Activated CD4-positive, alpha-beta T cell treated with anti-CD3 and anti-CD28 coated beads, Interleukin-2, amount 10 ng/mL, durations not matched to agents 7 days and 5 days (primary cell): ENCODE measurements around the gene COMMD6. TPM values are rescaled to one million over a fixed set of nuclear protein-coding genes. Genes with fewer than 3 reads are reported as not detected.

Source experiments
- CTCF ChIA-PET: fragments of 350-600 bp; sonication (Branson Sonifier 250); formaldehyde crosslinking; loops from one replicate; lab custom pipeline; 2021; ENCODE audit warnings: antibody characterized with exemption; lab: Charles Lee
- POLR2A ChIA-PET: fragments of 350-600 bp; sonication (Branson Sonifier 250); formaldehyde crosslinking; loops from one replicate; lab custom pipeline; 2021; ENCODE audit warnings: antibody characterized with exemption; lab: Charles Lee
- DNase-seq: peaks from one replicate; pipeline ENCODE4 v3.0.0-alpha.2; 2020
- H3K27ac Mint-ChIP-seq: one replicate; pipeline ENCODE4 v1.8.0; 2021; ENCODE audit warnings: mild to moderate bottlenecking, moderate library complexity, mixed read lengths
- H3K27me3 Mint-ChIP-seq: one replicate; pipeline ENCODE4 v1.8.0; 2021; ENCODE audit warnings: mixed read lengths
- H3K36me3 Mint-ChIP-seq: one replicate; pipeline ENCODE4 v1.8.0; 2021; ENCODE audit warnings: low read depth, mixed read lengths
- H3K4me1 Mint-ChIP-seq: one replicate; pipeline ENCODE4 v1.8.0; 2021; ENCODE audit warnings: mixed read lengths
- H3K4me3 Mint-ChIP-seq: one replicate; pipeline ENCODE4 v1.8.0; 2021; ENCODE audit warnings: mild to moderate bottlenecking, moderate library complexity, mixed read lengths
- H3K9me3 Mint-ChIP-seq: one replicate; pipeline ENCODE4 v1.8.0; 2021; ENCODE audit warnings: mixed read lengths
- total RNA-seq, 2 experiments: library from RNA; stranded (reverse); gene quantifications; one replicate each; pipeline ENCODE4 v1.2.3, GENCODE V29; 2021

Gene COMMD6
- total RNA-seq, 2 experiments from 2014 or later, result 135 TPM

GRCh38 chr13:75491376-75491775 lies 46.3 kb downstream of the COMMD6 start:
- Mint-ChIP-seq H3K4me3 (no peak overlapping the region), H3K4me1 (peaks cover 11% of the 10 kb centered on the region), H3K27me3 (peaks cover 31% of the 10 kb centered on the region), H3K27ac (no peak overlapping the region), H3K36me3 (no peaks in the 10 kb centered on the region), H3K9me3 (no peaks in the 10 kb centered on the region)
- CTCF ChIA-PET, result interaction anchor here (1.8 kb wide), 1 partner anchor 9 kb away, joined by 7 read pairs; the partner anchor contains the start of gene TBC1D4
- DNase-seq, result no peak
- POLR2A ChIA-PET, result no interaction called here

DNA sequence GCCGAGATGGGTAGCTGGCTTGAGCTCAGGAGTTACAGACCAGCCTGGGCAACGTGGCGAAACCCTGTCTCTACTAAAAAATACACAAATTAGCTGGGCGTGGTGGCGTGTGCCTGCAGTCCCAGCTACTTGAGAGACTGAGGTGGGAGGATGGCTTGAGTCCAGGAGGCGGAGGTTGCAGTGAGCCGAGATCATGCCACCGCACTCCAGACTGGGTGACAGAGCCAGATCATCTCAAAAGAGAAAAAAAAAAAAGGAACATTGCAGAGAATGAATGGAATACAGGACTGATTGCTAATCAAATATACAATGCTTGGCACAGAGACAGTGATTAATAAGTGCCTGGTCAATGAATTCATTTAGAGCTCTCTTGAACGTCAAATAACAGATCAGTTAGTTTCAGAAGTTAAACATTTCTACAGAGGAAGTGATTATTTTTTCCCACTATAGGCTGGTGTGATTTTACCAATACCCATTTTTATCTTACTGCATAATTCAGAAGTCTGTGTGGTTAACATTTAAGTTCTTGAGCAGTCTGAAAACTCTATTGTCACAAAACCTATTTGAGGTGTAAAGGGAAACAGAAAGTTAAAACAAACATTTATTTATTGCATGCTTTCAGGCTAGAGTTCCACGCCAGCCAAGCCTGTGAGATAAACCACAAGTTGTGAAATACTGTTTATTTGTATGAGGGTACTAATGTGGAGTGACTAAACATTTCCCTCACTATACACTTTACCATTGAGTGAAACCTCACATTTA lies 48.0 kb downstream of the COMMD6 start:
- ChIA-PET POLR2A (no interaction called here), CTCF (interaction anchor here (0.6 kb wide), 1 partner anchor 1769 kb away, joined by 3 read pairs; no protein-coding TSS in a partner anchor)
- DNase-seq, result no peak
- H3K4me1 Mint-ChIP-seq, result peaks cover 12% of the 10 kb centered on the region
- no peak overlapping the region for H3K27ac Mint-ChIP-seq
- H3K36me3 Mint-ChIP-seq, result no peaks in the 10 kb centered on the region
- H3K4me3 Mint-ChIP-seq, result no peak overlapping the region
- peaks cover 47% of the 10 kb centered on the region for H3K27me3 Mint-ChIP-seq
- H3K9me3 Mint-ChIP-seq, result no peaks in the 10 kb centered on the region

DNA sequence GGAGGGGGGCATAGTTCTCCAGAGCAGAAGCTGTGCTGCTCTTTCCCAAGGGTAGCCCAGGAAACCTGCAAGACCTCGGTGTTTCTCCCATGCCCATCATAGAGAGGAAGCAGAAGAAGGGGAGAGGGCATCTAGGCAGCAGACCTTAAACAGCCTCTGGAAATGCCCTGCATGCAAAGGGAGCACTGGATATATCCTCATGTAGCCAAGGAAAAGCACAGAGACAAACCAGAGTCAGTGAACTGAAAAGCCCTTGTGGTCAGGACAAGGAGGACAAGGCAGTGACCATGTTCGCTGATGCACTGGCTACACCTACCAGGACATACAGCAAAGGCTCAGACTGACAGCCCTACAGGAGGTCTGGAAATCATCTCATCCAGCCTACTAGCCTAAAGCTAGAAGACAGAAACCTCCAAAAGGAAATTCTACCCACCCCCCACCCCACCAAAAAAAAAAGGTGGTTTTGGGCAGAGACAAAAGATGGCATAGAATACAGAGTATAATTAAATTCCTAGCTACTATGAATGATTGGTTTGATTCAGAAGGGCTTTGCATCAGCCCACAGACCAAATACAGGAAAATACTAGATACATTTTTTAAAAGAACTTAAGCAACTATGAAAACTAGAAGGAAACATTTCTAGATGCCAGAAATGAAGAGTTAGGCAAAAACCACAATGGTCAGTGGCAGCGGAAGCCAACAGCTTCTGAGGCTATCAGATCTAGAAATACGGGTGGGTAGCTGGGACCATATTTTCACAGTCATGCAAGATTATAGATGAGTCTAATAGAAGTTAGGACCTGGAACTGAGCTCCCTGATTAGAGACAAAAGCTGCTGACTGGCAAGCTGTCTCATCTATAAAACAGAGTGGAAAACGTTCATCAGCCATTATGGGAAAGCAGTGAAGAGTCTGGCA lies 51.2 kb downstream of the COMMD6 start:
- no peak for DNase-seq
- H3K27ac Mint-ChIP-seq, result no peak overlapping the region
- ChIA-PET POLR2A (no interaction called here), CTCF (interaction anchor here (0.9 to 1.7 kb wide), 2 partner anchors 12 to 17 kb away, joined by 3 to 4 read pairs; no protein-coding TSS in a partner anchor)
- H3K9me3 Mint-ChIP-seq, result no peaks in the 10 kb centered on the region
- H3K27me3 Mint-ChIP-seq, result peaks cover 51% of the 10 kb centered on the region
- no peak overlapping the region for H3K4me3 Mint-ChIP-seq
- H3K4me1 Mint-ChIP-seq, result peaks cover 18% of the 10 kb centered on the region
- no peaks in the 10 kb centered on the region for H3K36me3 Mint-ChIP-seq

GRCh38 chr13:75485286-75486062 lies 52.2 kb downstream of the COMMD6 start:
- Mint-ChIP-seq H3K9me3 (no peaks in the 10 kb centered on the region), H3K4me1 (peaks cover 26% of the 10 kb centered on the region), H3K36me3 (no peaks in the 10 kb centered on the region), H3K27ac (no peak overlapping the region), H3K27me3 (peaks cover 57% of the 10 kb centered on the region), H3K4me3 (no peak overlapping the region)
- DNase-seq, result no peak
- POLR2A ChIA-PET, result no interaction called here
- CTCF ChIA-PET, result interaction anchor here (0.6 to 0.9 kb wide), 2 partner anchors 9 to 390 kb away, joined by 3 read pairs; no protein-coding TSS in a partner anchor

DNA sequence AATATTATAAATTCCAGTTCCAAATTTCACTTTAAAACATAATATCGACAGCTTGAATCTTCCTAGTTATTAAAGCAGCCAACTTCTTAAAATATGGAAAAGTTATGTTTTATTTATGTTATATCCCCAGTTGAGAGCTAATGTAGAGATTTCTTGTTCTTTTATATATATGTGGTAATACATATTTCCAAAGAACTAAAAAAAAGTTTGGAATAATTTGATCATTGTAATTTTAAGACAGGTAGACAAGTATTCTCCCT lies 54.9 kb downstream of the COMMD6 start:
- peaks cover 19% of the 10 kb centered on the region for H3K4me1 Mint-ChIP-seq
- no peak overlapping the region for H3K27ac Mint-ChIP-seq
- no peaks in the 10 kb centered on the region for H3K36me3 Mint-ChIP-seq
- H3K9me3 Mint-ChIP-seq, result no peaks in the 10 kb centered on the region
- peak overlapping the region; percentile 86 for H3K4me3 Mint-ChIP-seq
- peaks cover 74% of the 10 kb centered on the region for H3K27me3 Mint-ChIP-seq
- ChIA-PET POLR2A (no interaction called here), CTCF (interaction anchor here (1.0 to 1.8 kb wide), 3 partner anchors 9 to 117 kb away, joined by 3 to 7 read pairs (median 3); no protein-coding TSS in a partner anchor)
- DNase-seq, result no peak

DNA sequence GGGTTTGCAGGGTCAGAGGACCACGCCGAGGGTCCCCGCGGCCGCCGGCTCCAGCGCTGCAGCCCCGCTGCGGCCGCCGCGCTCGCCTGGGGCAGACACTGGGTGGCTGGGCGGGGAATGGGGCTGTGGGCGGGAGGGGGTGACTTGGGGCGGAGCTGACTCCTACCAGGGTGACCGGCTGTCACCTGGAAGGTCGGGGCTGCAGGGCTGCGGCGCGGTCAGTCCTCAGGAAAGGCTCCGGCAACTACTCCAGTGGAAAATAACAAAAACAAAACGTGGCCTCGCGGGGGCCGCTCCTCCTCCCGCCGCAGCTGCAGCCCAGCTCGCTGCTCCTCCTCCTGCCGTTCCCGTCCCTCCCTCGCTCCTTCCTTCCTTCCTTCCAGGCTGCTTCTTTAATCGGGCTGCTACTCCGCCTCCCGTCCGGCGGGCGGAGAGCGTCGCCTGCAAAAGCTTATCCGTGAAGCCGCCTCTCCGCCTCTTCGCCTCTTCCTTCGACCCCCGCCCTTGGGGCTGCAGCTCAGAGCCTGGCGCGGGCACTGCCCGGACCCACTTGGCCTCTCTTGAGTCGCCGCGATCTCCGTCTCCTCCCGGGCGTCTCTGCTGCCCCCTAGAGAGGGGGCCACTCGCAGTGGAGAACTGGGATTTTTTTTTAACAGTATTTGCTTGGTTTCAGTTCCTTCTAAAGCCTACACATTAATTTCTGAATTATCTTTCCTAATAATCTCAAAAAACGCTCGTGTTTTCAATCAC lies 55.4 kb downstream of the COMMD6 start, which contains the start of gene TBC1D4:
TSS of gene TBC1D4 (minus strand) at position 100 of the 750 bp plus-strand sequence. CDS start 402 bp downstream, outside the sequence.
- H3K27me3 Mint-ChIP-seq, result peaks cover 72% of the 10 kb centered on the region
- H3K4me3 Mint-ChIP-seq, result peak within 1 kb of the TSS; percentile 86
- peak; percentile 60 for DNase-seq
- peak within 1 kb of the TSS; percentile 58 for H3K27ac Mint-ChIP-seq
- ChIA-PET POLR2A (no interaction called here), CTCF (interaction anchor here (0.7 to 1.8 kb wide), 4 partner anchors 10 to 169 kb away, joined by 3 to 7 read pairs (median 3); no protein-coding TSS in a partner anchor)
- no peaks in the 10 kb centered on the region for H3K36me3 Mint-ChIP-seq
- peaks cover 19% of the 10 kb centered on the region for H3K4me1 Mint-ChIP-seq
- no peaks in the 10 kb centered on the region for H3K9me3 Mint-ChIP-seq

DNA sequence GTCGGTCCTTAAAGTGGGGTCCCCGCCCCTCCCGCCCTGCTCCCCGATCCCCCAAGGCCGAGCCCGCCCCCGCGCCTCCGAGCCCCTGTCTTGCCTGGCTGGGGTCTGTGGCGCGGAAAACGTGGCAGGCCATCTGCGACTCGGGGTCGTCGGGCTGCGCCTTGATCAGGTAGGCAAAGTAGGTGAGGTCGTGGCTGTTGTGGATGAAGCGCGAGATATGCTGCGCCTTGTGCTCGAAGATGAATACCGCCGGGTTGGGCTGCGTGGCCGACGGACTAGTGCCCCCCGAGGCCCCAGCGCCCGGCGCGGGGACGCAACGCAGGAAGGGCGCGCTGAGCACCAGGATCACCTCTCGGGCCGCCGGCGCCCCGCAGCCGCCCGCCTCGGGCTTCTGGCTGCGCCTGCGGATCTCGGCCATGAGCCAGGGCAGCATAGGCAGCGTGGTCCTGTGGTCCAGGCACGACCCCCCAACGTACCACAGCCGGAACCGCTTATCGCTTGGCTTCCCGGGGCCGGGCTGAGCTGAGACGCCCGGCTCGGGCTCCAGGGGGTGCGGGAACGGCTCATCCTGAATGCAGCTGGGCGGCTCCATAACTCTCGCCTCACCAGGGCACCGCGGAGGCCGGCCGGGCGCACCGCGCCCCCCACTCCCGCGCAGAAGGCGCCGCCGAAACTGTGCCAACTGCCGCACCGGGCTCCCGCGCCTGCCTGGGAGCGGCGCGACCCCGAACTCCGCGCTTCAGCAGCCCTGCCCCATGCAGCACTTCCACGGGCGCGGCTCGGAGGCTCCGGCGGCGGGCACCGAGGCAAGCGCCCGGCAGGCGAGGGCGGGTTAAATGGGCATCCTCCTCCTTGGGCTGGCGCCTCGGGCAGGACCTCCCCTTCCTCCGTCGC lies 56.2 kb downstream of the COMMD6 start:
- Mint-ChIP-seq H3K36me3 (no peaks in the 10 kb centered on the region), H3K27me3 (peaks cover 73% of the 10 kb centered on the region), H3K4me3 (peak overlapping the region; percentile 74), H3K9me3 (no peaks in the 10 kb centered on the region), H3K27ac (no peak overlapping the region), H3K4me1 (peaks cover 16% of the 10 kb centered on the region)
- POLR2A ChIA-PET, result no interaction called here
- DNase-seq, result peak; percentile 10
- CTCF ChIA-PET, result interaction anchor here (1.0 to 1.8 kb wide), 3 partner anchors 9 to 115 kb away, joined by 3 to 7 read pairs (median 3); no protein-coding TSS in a partner anchor

GRCh38 chr13:75480671-75481175 lies 56.9 kb downstream of the COMMD6 start:
- DNase-seq, result peak; percentile 19
- Mint-ChIP-seq H3K4me3 (peak overlapping the region; percentile 74), H3K36me3 (no peaks in the 10 kb centered on the region), H3K27me3 (peaks cover 68% of the 10 kb centered on the region), H3K9me3 (no peaks in the 10 kb centered on the region), H3K27ac (no peak overlapping the region), H3K4me1 (peaks cover 16% of the 10 kb centered on the region)
- POLR2A ChIA-PET, result no interaction called here
- CTCF ChIA-PET, result no interaction called here

GRCh38 chr13:75479102-75479740 lies 58.4 kb downstream of the COMMD6 start:
- Mint-ChIP-seq H3K27ac (no peak overlapping the region), H3K4me3 (no peak overlapping the region), H3K36me3 (no peaks in the 10 kb centered on the region), H3K4me1 (peaks cover 14% of the 10 kb centered on the region), H3K27me3 (peaks cover 56% of the 10 kb centered on the region), H3K9me3 (no peaks in the 10 kb centered on the region)
- ChIA-PET POLR2A (interaction anchor here (0.6 kb wide), 1 partner anchor 235 kb away, joined by 6 read pairs; no protein-coding TSS in a partner anchor), CTCF (no interaction called here)
- DNase-seq, result no peak

DNA sequence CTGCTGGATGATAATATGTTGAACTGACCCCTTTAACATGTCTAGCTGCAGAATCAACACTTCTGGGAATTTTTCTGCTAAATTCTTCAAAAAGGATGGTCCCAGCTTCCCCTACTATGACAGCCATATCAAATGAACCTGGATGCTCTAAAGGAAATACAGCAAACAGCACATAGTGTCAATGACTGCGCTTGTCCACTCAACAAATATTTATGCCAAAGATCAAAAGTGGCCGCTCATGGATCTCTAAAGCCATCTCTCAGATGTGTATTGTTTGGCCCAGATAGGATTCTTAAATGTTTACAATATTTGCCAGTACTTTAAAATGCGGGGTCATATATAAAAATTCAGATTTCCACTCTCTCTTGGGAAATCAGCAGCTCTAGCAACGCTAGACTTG lies 59.0 kb downstream of the COMMD6 start:
- CTCF ChIA-PET, result no interaction called here
- H3K36me3 Mint-ChIP-seq, result no peaks in the 10 kb centered on the region
- no peak overlapping the region for H3K27ac Mint-ChIP-seq
- peaks cover 14% of the 10 kb centered on the region for H3K4me1 Mint-ChIP-seq
- DNase-seq, result no peak
- POLR2A ChIA-PET, result interaction anchor here (0.6 kb wide), 1 partner anchor 236 kb away, joined by 6 read pairs; no protein-coding TSS in a partner anchor
- no peaks in the 10 kb centered on the region for H3K9me3 Mint-ChIP-seq
- peaks cover 51% of the 10 kb centered on the region for H3K27me3 Mint-ChIP-seq
- no peak overlapping the region for H3K4me3 Mint-ChIP-seq
